Stromal cell of bone marrow (primary cell): ENCODE data around the gene NME7.
"Not testable (repeated sequence)": the region's sequence is repeated elsewhere in the genome, so short reads cannot be mapped to it uniquely, and the experiment has no call there.

Experiments
- DNase-seq: peaks from one replicate; pipeline ENCODE4 v3.0.0-alpha.2; 2012; ENCODE audit warnings: low read depth

The NME7 gene

GRCh38 chr1:169342096-169342495, 25.5 kb downstream of the NME7 start:
- DNase-seq: not testable (repeated sequence)

- no peak for DNase-seq
These were observed 26.7 kb downstream of the NME7 start for GRCh38 chr1:169340882-169341281.

GRCh38 chr1:169339773-169340172, 27.8 kb downstream of the NME7 start:
- no peak for DNase-seq

GRCh38 chr1:169338617-169339016, 29.0 kb downstream of the NME7 start:
- no peak for DNase-seq

GRCh38 chr1:169336947-169337715, 30.5 kb downstream of the NME7 start:
- not testable (repeated sequence) for DNase-seq

- DNase-seq: not testable (repeated sequence)
These were observed 32.9 kb downstream of the NME7 start for GRCh38 chr1:169334727-169335126.

GRCh38 chr1:169330927-169331326, 36.7 kb downstream of the NME7 start:
- no peak for DNase-seq

- no peak for DNase-seq
These were observed 38.2 kb downstream of the NME7 start for GRCh38 chr1:169329383-169329782.

- no peak for DNase-seq
These were observed 39.7 kb downstream of the NME7 start for GRCh38 chr1:169327875-169328274.

GRCh38 chr1:169326956-169327268, 40.7 kb downstream of the NME7 start:
- DNase-seq: no peak

- DNase-seq: no peak
These were observed 41.2 kb downstream of the NME7 start for GRCh38 chr1:169326261-169326955.

GRCh38 chr1:169325117-169325516, 42.5 kb downstream of the NME7 start:
- no peak for DNase-seq

GRCh38 chr1:169322138-169322537, 45.5 kb downstream of the NME7 start:
- no peak for DNase-seq

GRCh38 chr1:169321539-169321938, 46.1 kb downstream of the NME7 start:
- DNase-seq: peak; percentile 53

- no peak for DNase-seq
These were observed 48.9 kb downstream of the NME7 start for GRCh38 chr1:169318536-169319244.

- no peak for DNase-seq
These were observed 51.0 kb downstream of the NME7 start for GRCh38 chr1:169316556-169316955.

- DNase-seq: peak; percentile 95
These were observed 55.3 kb downstream of the NME7 start for GRCh38 chr1:169312084-169312954.

GRCh38 chr1:169309178-169310166, 58.1 kb downstream of the NME7 start:
- no peak for DNase-seq

- no peak for DNase-seq
These were observed 59.1 kb downstream of the NME7 start for GRCh38 chr1:169308313-169309039.

- no peak for DNase-seq
These were observed 60.4 kb downstream of the NME7 start for GRCh38 chr1:169307176-169307575.
